GM06990 (cell line): ENCODE results near the gene GABBR2.

Source experiments
- DNase-seq: peaks from one replicate; pipeline ENCODE4 v3.0.0-alpha.2; 2011; ENCODE audit not compliant: insufficient read length; ENCODE audit errors: extremely low read depth
- H3K27me3 ChIP-seq: replicated peaks from 2 replicates; pipeline ENCODE4 v1.6.0; 2011; ENCODE audit warnings: low read length; ENCODE audit not compliant: control insufficient read depth, insufficient read depth
- H3K36me3 ChIP-seq: 2 replicates; pipeline ENCODE4 v1.5.1; 2011; ENCODE audit warnings: low read length; ENCODE audit not compliant: control insufficient read depth, insufficient read depth
- H3K4me3 ChIP-seq: replicated peaks from 2 replicates; pipeline ENCODE4 v1.5.1; 2011; ENCODE audit warnings: low read depth, mild to moderate bottlenecking, control low read depth, low read length
- CTCF ChIP-seq: IDR thresholded peaks from 2 replicates; pipeline ENCODE4 v1.5.1; 2011; ENCODE audit warnings: low read length, control low read depth, mild to moderate bottlenecking, inconsistent platforms; ENCODE audit not compliant: insufficient read depth, poor library complexity, severe bottlenecking

The GABBR2 gene

GRCh38 chr9:98359569-98359968 is 349.2 kb downstream of the GABBR2 start:
- DNase-seq: no peak
- no peak for TF ChIP-seq CTCF
- Histone ChIP-seq H3K4me3 (no peak overlapping the region), H3K36me3 (no peaks in the 10 kb centered on the region), H3K27me3 (peaks cover 2% of the 10 kb centered on the region)

- TF ChIP-seq CTCF: no peak
- no peak for DNase-seq
- Histone ChIP-seq H3K27me3 (peaks cover 2% of the 10 kb centered on the region), H3K4me3 (no peak overlapping the region), H3K36me3 (no peaks in the 10 kb centered on the region)
These were observed 350.7 kb downstream of the GABBR2 start for GRCh38 chr9:98357921-98358535.

- Histone ChIP-seq H3K27me3 (peaks cover 2% of the 10 kb centered on the region; the same call in 1 of the 2 replicates), H3K4me3 (no peak overlapping the region), H3K36me3 (no peaks in the 10 kb centered on the region)
- TF ChIP-seq CTCF: no peak
- DNase-seq: no peak
These were observed 351.6 kb downstream of the GABBR2 start for GRCh38 chr9:98356953-98357690.

GRCh38 chr9:98356326-98356725 is 352.4 kb downstream of the GABBR2 start:
- Histone ChIP-seq H3K4me3 (no peak overlapping the region), H3K36me3 (no peaks in the 10 kb centered on the region), H3K27me3 (peaks cover under 1% of the 10 kb centered on the region; the same call in 1 of the 2 replicates)
- TF ChIP-seq CTCF: no peak
- no peak for DNase-seq

- TF ChIP-seq CTCF: no peak
These were observed 357.4 kb downstream of the GABBR2 start for GRCh38 chr9:98351370-98351769.

More at GRCh38 chr9:98351370-98351769, 357.4 kb downstream of the GABBR2 start:
- Histone ChIP-seq H3K27me3 (no peaks in the 10 kb centered on the region; the same call in 1 of the 2 replicates), H3K36me3 (no peaks in the 10 kb centered on the region), H3K4me3 (no peak overlapping the region)
- no peak for DNase-seq
